Measurements from ENCODE around the gene SYNJ1.
A peak's percentile ranks its signal among the peaks of the same experiment; 100 is the strongest.
"Not testable (repeated sequence)": the region's sequence is repeated elsewhere in the genome, so short reads cannot be mapped to it uniquely, and the experiment has no call there.

SYNJ1 gene, protein sequence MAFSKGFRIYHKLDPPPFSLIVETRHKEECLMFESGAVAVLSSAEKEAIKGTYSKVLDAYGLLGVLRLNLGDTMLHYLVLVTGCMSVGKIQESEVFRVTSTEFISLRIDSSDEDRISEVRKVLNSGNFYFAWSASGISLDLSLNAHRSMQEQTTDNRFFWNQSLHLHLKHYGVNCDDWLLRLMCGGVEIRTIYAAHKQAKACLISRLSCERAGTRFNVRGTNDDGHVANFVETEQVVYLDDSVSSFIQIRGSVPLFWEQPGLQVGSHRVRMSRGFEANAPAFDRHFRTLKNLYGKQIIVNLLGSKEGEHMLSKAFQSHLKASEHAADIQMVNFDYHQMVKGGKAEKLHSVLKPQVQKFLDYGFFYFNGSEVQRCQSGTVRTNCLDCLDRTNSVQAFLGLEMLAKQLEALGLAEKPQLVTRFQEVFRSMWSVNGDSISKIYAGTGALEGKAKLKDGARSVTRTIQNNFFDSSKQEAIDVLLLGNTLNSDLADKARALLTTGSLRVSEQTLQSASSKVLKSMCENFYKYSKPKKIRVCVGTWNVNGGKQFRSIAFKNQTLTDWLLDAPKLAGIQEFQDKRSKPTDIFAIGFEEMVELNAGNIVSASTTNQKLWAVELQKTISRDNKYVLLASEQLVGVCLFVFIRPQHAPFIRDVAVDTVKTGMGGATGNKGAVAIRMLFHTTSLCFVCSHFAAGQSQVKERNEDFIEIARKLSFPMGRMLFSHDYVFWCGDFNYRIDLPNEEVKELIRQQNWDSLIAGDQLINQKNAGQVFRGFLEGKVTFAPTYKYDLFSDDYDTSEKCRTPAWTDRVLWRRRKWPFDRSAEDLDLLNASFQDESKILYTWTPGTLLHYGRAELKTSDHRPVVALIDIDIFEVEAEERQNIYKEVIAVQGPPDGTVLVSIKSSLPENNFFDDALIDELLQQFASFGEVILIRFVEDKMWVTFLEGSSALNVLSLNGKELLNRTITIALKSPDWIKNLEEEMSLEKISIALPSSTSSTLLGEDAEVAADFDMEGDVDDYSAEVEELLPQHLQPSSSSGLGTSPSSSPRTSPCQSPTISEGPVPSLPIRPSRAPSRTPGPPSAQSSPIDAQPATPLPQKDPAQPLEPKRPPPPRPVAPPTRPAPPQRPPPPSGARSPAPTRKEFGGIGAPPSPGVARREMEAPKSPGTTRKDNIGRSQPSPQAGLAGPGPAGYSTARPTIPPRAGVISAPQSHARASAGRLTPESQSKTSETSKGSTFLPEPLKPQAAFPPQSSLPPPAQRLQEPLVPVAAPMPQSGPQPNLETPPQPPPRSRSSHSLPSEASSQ (N-terminal part only)

DNA sequence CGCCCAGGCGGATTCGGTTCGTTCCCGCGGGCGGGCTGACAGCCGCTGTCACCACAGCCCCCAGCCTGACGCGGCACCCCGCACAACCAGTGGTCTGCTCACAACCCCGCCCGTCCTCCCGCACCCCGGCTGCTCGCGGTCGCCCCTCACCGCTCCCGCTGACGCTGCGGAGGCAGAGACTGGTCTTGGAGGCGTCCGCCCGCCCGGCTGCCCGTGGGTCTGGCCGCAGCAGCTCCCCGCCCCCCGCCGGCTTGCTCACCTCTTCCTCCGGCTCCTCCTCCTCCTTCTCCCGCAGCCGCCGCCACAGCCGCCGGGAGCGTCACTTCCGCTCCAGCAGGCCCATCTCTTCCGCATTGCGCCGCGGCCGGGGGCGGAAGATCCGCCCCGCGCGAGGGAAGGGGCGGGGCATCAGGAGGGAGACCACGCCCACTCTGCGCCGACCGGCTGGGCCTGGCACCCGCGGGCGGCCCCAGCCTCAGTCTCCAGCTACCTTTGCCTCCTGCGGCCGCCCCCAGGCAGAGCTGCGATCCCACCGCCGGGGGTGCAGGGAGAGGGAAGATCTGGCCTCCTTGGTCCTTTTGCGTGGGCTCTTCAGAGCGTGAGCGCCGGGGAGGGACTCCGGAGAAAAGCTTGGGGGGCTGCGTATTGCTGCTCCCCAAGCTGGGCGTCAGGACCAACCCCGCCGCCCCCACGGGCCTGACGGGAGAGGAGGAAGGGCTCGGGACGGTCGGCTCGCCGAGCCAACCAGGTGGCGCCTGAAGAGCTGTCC, at the start of gene SYNJ1:
TSS of gene SYNJ1 (minus strand) at position 327 of the 769 bp plus-strand sequence. CDS start 1,118 bp downstream, outside the sequence.
- DNase-seq, result peak; percentile 80 to 88

DNA sequence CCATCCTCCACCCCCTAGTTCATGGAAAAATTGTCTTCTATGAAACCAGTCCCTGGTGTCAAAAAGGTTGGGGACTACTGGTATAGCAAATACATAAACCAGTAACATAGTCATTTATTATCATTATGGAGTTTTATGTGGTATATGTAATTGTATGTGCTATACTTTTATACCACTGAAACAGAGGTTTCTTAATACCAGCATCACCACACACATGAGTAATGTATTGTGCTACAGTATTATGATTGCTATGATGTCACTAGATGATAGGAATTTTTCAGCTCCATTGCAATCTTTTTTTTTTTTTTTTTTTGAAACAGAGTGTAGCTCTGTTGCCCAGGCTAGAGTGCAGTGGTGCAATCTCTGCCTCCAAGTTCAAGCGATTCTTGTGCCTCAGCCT, 49.5 kb upstream of the SYNJ1 start:
- DNase-seq, result no peak

DNA sequence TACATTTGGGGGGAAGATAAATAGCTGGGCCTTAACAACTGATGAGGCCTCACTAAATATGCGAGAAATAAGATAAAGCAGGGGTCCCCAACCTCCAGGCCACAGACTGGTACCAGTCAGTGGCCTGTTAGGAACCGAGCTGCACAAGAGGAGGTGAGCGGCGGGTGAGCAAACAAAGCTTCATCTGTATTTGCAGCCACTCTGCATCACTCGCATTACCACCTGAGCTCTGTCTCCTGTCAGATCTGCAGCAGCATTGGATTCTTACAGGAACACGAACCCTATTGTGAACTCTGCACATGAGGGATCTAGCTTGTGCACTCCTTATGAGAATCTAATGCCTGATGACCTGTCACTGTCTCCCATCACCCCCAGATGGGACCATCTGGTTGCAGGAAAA, 48.9 kb upstream of the SYNJ1 start:
- DNase-seq, result no peak

DNA sequence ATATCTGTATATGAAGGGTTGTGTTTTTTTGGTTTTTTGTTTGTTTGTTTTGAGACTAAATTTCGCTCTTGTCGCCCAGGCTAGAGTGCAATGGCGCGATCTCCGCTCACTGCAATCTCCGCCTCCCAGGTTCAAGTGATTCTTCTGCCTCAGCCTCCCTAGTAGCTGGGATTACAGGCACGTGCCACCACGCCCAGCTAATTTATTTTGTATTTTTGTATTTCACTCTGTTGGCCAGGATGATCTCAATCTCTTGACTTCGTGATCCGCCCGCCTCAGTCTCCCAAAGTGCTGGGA, 45.2 kb upstream of the SYNJ1 start:
- not testable (repeated sequence) for DNase-seq

DNA sequence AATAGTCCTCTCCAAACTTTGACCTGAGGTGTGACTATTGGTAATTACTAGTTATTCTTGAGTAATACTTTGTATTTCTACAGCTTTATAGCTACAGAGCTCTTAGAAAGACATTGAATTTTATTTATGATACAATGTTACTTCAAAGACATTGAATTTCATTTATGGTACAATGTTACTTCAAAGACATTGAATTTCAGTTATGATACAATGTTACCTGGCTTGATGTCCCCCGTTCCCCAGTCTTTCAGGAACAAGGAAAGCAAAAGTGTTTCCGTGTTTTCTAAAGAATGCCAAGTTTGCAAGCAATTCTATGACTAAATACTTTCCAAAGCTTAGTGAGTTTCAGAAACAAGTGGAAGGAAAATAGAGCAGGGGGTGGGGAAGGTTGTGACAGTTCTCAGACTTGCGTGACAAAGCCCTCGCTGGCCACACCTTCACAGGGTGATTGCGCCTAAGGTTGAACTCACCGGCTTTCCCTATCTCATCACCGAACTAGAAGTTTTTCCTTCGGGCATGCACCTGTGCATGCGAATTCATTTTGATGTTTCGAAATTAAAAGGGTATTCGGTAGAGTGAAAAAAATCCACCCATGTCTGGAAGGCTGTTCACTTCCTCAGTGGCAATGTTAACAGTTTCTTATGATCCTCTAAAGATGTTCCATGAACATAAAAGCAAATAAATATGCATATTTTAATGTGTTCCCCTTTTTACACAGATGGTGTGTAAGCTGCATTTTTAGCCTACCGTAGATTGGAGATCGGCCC, 44.7 kb upstream of the SYNJ1 start:
- DNase-seq, result no peak

DNA sequence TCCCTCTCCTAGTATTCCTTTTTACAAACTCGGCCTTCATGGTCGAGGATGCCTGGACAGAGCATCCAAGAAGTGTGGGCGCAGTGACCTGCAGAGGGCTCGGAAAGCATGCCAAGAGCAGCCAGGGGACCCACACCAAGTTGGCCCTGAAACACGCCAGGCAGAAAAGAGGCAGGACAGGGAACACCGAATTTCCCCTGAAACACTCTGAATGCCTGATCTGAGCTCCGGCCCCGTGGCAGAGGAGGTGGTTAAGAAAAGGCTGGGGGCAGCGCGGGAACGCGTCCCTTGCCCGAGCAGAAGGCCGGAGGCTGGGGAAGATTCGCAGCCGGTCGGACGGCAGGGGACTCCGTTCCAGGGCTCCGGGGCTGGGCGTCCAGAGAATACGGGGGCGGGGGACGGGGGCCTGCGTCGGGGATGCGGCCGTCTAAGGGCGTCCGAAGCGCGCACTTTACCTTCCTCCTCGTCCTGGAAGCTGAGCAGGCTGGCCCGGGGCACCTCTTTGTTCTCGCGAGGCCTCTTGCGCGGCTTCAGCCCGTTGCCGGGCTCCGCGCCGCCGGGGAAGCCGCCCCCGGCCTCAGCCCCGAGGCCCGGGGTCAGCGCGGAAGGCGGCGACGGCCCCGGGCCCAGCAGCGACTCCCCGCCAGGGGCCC, 43.2 kb upstream of the SYNJ1 start:
- no peak for DNase-seq

DNA sequence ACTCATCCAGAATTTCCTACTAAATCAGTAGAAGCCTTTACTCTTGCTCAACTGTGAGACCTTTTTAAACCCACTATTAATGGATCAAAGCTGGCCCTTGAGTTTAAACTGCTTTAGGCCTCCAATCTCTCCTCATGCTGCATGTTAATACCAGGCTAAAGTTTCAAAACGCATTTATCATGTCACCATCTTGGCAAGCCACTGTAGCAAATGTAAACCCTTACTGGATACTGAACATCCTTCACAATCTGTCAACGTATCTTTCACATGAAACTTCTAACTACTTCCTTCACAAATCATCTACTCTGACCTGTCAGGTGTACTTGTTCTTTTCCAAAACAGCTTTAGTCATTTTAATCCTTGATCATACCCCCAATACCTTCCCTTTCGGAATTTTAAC, 40.7 kb upstream of the SYNJ1 start:
- no peak for DNase-seq

DNA sequence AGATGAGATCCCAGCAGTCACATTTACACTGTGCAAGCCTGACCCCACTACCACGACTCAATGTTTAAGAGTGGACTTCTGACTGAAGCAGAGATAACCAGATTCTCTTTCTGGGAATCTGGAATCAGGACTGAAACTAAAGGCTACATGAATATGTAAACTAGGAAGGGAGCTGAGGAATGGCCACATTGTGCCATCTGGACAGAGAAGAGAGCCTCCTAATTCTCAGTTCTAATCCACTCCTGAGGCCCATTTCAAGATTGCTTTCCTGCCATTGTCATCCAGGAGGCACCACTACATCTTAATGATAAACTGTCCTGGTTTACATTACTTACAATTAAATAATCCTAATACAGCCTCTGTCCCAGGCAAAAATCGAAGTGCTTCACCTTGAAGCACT, 37.2 kb upstream of the SYNJ1 start:
- no peak for DNase-seq

DNA sequence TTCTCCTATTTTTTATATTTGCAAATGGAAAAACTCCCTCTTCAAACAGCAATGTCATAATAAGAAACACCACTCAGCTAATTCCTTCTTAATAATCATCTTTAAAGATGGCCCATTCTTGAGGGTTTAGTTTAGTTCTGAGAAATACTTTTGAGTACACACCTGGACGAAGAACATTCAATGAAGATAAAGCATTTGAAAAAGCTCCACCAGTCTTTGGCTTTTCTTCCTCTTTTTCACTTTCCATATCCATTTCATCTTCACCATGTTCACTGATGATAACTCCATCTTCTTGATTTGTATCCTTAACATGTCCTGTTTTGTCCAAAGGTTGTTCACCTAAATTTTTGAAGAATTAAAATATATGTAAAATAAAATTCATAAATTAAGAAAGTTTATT, 36.4 kb upstream of the SYNJ1 start:
- DNase-seq, result no peak

DNA sequence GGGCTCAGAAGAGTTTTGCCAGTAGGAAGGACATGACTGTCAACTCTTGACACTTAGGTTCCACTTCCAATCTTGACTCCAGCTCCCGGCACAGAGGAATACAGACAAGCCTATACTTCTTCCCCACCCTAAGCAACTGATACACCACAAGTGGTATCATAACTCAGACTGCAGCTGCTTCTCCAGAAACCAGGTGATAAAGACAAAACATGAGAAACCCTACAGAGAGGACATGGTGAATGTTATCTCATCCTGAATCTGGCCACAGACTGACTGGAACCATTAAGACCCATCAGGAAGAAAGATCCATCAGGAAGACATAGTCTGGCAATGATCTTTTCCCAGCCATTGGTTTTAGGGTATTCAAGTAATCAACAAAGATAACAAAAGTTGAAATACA, 30.0 kb upstream of the SYNJ1 start:
- no peak for DNase-seq

DNA sequence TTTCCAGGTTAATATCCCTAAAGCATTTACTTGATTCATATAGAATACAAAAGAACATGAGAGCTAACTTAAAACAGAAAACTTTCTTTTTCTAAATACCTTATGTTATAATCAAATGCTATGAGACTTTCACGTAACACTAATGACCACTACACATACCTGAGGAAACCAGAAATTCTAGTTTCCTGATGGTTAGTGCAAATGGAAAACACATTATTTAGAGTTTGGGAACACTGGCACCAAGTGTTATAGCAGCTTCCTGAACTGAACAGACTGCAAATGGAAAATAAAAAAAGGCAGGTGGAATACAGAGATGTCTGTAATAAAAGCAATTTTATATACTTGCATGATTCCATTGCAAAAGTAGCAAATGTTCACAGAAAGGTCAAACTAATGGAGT, 28.3 kb upstream of the SYNJ1 start:
- no peak for DNase-seq

DNA sequence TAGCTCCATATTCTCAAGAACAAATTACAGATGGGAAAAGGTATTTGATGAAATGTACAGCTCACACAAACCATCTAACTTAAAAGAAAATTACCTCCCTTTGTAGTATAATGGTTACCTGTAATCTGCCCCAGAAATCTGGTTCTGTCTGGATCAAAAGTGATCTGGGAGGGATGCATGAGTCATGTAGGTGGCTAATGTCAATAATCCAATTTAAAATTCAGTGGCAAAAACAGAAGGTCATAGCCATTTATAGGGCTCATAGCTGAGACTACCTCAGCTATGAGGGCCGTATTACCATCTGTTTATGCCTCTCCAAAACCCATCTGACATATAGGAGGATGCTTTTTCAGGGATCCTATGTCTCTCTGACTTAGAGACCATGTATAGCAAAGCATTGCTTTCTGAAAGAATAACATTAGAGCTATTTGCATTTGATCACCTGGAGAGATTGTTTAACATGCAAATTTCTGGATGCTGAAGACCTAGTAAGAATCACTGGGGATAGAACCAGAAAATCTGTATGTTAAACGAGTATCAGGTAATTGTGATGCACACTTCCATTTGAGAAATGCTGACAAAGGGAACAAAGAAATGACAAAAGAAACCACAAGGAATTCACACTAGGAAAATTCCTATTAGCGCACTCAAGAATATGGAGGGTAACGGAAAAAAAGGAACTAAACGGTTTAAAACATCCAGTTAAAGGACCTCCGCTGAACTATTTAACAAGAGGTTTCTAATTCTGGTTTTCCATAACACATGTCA, 26.2 kb upstream of the SYNJ1 start:
- no peak for DNase-seq

DNA sequence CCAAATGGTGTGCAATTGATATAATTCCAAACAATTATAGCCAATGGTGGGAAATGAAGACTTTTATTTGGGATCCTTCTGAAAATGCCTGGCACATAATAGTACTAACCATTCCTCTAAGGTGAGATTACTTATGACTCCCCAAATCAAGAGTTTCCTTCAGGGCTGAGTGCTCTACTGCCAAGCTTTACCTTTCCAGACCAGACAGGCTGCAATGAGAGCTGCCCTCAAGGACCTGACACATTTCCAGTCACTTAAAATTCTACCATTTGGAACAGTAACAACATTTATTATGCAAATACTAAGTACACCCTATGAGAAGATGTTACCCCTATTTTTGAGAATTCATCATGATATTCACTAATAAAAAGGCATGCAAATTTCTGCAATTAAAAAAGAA, 22.6 kb upstream of the SYNJ1 start:
- no peak for DNase-seq

DNA sequence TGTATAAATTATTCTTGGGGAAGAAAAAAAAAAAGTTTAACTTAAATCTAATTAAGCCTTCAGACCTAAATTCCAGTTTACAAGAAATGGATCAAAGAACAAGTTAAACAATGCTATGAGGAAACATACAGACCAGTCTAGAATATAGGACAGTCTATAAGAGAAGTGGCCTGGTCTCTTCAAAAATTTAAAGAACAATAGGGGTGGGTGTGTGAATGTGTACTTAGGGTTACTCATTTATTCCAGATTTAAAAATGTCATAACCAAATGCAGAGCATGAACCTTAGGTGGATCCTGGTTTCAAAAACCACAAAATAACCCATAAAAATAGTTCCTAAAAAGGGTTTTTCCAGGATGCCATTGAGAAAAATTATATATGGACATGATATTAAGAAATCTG, 21.8 kb upstream of the SYNJ1 start:
- DNase-seq, result no peak

DNA sequence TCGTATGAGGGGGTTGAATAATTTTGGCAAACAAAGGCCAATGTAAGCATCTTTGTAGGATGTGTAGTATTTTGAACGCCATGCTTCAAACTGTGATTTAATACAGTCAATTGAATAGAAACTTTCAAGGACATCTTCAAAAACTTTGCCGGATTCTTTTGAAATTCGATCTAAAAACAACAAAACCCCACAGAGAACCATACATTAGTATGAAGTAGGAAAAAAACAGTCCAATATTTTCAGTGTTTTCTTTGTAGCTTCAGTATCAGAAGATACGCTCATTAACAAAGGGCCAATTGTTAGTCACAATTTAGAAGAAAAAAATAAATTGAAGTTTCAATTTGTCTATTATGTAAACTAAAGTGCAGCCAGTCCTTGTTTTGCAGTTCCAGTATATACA, 20.7 kb upstream of the SYNJ1 start:
- DNase-seq, result no peak

DNA sequence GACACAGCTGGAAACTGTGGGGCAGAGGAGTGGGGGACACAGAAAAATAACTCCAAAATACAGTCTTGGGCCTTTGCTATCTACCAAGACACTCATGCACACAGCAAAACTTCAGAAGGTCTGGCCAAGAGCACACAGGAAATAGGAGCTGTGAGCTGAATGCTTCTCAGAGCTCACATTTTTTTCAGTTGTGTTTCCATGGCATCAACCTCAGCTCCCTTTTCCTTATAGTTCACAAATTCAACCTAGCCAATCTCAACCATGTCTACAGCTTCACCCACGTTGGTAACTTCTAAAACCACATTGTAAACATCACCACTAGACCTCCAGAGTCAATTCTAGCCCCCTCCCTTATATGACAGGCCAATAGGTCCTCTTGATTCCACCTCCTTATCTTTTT, 19.6 kb upstream of the SYNJ1 start:
- DNase-seq, result no peak

DNA sequence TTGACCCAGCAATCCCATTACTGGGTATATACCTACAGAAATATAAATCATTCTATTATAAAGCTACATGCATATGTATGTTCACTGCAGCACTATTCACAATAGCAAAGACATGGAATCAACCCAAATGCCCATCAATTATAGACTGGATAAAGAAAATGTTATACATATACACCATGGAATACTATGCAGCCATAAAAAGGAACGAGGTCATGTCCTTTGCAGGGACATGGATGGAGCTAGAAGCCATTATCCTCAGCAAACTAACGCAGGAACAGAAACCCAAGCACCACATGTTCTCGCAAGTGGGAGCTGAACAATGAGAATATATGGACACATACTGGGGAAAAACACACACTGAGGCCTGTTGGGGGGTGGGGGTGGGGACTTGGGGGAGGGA, 18.9 kb upstream of the SYNJ1 start:
- not testable (repeated sequence) for DNase-seq

DNA sequence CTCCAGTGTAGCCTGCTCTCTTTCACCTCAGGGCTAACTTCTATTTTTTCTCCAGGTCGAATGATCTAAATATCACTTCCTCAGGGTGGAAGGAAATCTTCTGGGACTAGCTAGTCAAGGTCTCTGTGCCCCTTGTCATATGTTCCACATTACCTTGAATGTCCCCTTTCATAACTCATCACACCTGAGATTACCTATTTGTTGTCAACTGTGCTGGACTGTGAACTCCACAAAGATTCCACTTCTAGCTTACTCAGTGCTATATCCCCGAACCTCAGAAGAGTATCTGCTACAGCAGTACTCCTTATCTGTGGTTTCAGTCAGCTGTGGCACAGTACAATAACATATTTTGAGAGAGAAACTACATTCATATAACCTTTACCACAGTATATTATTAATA, 14.6 kb upstream of the SYNJ1 start:
- no peak for DNase-seq

DNA sequence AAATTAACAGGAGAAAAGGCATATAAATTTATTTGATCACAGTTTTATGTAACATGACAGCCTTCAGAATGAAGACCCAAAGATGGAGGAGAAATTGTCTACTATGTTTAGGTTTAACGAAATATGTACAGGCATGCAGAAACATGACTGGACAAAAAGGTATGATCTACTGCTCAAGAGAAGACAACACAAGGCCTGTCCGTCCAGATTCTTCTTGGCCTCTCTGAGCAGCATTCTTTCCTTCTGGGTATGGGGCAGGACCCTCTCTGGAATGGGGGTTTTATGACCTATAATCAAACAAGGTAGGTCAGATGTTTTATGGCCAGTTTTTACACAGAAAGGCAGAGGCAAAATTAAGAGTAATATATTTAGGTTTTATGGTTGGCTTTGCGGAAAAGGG, 13.5 kb upstream of the SYNJ1 start:
- DNase-seq, result no peak

DNA sequence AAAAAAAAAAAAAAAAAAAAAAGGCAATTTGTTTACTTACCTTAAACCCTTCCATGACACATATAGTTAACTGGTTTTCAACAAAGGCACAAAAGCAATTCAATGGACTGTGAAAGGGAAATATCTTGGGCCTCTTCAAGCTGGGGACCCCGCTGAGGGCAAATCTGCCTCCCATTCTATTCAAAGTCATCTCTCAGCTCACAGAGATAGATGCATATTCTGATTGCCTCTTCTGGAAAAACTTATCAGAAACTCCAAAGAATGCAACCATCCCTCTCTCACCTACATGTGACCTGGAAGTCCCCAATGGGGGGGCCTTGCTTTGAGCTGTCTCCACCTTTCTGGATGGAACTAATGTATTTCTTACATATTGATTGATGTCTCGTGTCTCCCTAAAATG, 12.1 kb upstream of the SYNJ1 start:
- no peak for DNase-seq

DNA sequence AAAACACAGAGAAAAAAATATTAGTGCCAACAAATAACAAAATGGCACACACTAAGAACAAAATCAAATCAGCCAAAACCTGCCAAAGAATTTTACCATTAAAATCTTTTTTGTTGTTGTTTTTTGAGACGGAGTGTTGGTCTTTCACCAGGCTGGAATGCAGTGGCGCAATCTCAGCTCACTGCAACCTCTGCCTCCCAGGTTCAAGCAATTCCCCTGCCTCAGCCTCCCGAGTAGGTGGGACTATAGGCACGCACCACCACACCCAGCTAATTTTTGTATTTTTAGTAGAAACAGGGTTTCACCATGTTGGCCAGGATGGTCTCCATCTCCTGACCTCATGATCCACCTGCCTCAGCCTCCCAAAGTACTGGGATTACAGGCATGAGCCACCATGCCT, 8.3 kb upstream of the SYNJ1 start:
- not testable (repeated sequence) for DNase-seq

All from NCI-H1930 (cell line).